Measurements from ENCODE around the gene TMEM44. TPM values are rescaled to one million over a fixed set of nuclear protein-coding genes. Genes with fewer than 3 reads are reported as not detected.

Gene TMEM44
- total RNA-seq, 1 experiment from 2014 or later, result 6.5 TPM

GRCh38 chr3:194588741-194589140 is 44.5 kb downstream of the TMEM44 start:
- in situ Hi-C loops (cut with HindIII; ENCODE audit: low sequenced_read_pairs), result no loop called here
- DNase-seq (ENCODE audit: low spot score), result no peak

GRCh38 chr3:194588236-194588635 is 45.0 kb downstream of the TMEM44 start:
- in situ Hi-C loops (cut with HindIII; ENCODE audit: low sequenced_read_pairs), result no loop called here
- no peak for DNase-seq (ENCODE audit: low spot score)

- DNase-seq (ENCODE audit: low spot score), result no peak
- in situ Hi-C loops (cut with HindIII; ENCODE audit: low sequenced_read_pairs), result no loop called here
These were observed 45.7 kb downstream of the TMEM44 start for GRCh38 chr3:194587438-194587931.

- in situ Hi-C loops (cut with HindIII; ENCODE audit: low sequenced_read_pairs), result no loop called here
- DNase-seq (ENCODE audit: low spot score), result no peak
These were observed 46.4 kb downstream of the TMEM44 start for GRCh38 chr3:194586836-194587235.

- no peak for DNase-seq (ENCODE audit: low spot score)
- in situ Hi-C loops (cut with HindIII; ENCODE audit: low sequenced_read_pairs), result no loop called here
These were observed 47.3 kb downstream of the TMEM44 start for GRCh38 chr3:194585880-194586281.

- in situ Hi-C loops (cut with HindIII; ENCODE audit: low sequenced_read_pairs), result no loop called here
- no peak for DNase-seq (ENCODE audit: low spot score)
These were observed 48.4 kb downstream of the TMEM44 start for GRCh38 chr3:194584866-194585265.

- DNase-seq (ENCODE audit: low spot score), result no peak
- in situ Hi-C loops (cut with HindIII; ENCODE audit: low sequenced_read_pairs), result no loop called here
These were observed 48.9 kb downstream of the TMEM44 start for GRCh38 chr3:194584320-194584776.

GRCh38 chr3:194582196-194582905 is 50.9 kb downstream of the TMEM44 start:
- no peak for DNase-seq (ENCODE audit: low spot score)
- in situ Hi-C loops (cut with HindIII; ENCODE audit: low sequenced_read_pairs), result no loop called here

GRCh38 chr3:194579091-194579606 is 54.1 kb downstream of the TMEM44 start:
- no peak for DNase-seq (ENCODE audit: low spot score)
- in situ Hi-C loops (cut with HindIII; ENCODE audit: low sequenced_read_pairs), result no loop called here

- DNase-seq (ENCODE audit: low spot score), result no peak
- in situ Hi-C loops (cut with HindIII; ENCODE audit: low sequenced_read_pairs), result no loop called here
These were observed 55.0 kb downstream of the TMEM44 start for GRCh38 chr3:194577986-194578905.

GRCh38 chr3:194575484-194576210 is 57.6 kb downstream of the TMEM44 start:
- in situ Hi-C loops (cut with HindIII; ENCODE audit: low sequenced_read_pairs), result no loop called here
- DNase-seq (ENCODE audit: low spot score), result no peak

- in situ Hi-C loops (cut with HindIII; ENCODE audit: low sequenced_read_pairs), result no loop called here
These were observed 58.4 kb downstream of the TMEM44 start for GRCh38 chr3:194574639-194575483.

GRCh38 chr3:194573680-194574437 is 59.4 kb downstream of the TMEM44 start:
- peak; percentile 12 for DNase-seq (ENCODE audit: low spot score)
- in situ Hi-C loops (cut with HindIII; ENCODE audit: low sequenced_read_pairs), result no loop called here

More at GRCh38 chr3:194574639-194575483, 58.4 kb downstream of the TMEM44 start:
- no peak for DNase-seq (ENCODE audit: low spot score)

- in situ Hi-C loops (cut with HindIII; ENCODE audit: low sequenced_read_pairs), result no loop called here
- no peak for DNase-seq (ENCODE audit: low spot score)
These were observed 60.2 kb downstream of the TMEM44 start for GRCh38 chr3:194572944-194573491.

- in situ Hi-C loops (cut with HindIII; ENCODE audit: low sequenced_read_pairs), result no loop called here
- no peak for DNase-seq (ENCODE audit: low spot score)
These were observed 61.0 kb downstream of the TMEM44 start for GRCh38 chr3:194572143-194572789.

GRCh38 chr3:194571491-194572142 is 61.6 kb downstream of the TMEM44 start:
- in situ Hi-C loops (cut with HindIII; ENCODE audit: low sequenced_read_pairs), result no loop called here
- no peak for DNase-seq (ENCODE audit: low spot score)

All from G401 (cell line).